ENCODE results near the gene ATIC.

DNA sequence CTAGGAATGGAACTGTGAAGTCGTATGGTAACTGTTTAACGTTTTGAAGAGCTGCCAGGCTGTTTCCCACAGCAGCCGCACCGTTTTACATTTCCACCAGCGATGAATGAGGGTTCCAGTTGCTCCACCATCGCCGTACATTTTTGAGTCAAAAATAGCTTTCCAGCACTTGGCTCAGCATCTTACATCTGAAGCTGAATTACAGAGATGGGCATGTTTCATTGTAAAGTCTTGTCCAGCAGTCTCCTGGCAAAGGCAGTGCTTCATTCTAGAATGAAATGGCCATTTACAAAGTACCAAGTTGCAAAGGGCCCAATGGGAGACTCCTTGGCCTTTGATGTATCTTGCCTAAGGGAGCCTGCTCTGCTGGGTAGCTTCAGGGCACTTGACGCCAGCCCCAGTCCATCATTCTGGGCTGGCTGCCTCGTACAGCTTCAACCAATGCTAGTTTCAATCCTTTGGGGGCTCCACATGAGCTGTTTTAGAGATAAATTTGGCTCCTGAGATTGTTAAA is 45.1 kb downstream of the ATIC start:
- TF ChIP-seq, protein P1, sequence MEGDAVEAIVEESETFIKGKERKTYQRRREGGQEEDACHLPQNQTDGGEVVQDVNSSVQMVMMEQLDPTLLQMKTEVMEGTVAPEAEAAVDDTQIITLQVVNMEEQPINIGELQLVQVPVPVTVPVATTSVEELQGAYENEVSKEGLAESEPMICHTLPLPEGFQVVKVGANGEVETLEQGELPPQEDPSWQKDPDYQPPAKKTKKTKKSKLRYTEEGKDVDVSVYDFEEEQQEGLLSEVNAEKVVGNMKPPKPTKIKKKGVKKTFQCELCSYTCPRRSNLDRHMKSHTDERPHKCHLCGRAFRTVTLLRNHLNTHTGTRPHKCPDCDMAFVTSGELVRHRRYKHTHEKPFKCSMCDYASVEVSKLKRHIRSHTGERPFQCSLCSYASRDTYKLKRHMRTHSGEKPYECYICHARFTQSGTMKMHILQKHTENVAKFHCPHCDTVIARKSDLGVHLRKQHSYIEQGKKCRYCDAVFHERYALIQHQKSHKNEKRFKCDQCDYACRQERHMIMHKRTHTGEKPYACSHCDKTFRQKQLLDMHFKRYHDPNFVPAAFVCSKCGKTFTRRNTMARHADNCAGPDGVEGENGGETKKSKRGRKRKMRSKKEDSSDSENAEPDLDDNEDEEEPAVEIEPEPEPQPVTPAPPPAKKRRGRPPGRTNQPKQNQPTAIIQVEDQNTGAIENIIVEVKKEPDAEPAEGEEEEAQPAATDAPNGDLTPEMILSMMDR (conservative IDR thresholded peaks at IDR 0.05) = no peak
- no peak for TF ChIP-seq ZFX (IDR thresholded peaks at IDR 0.05)

All from C4-2B (cell line).